GM12878 (cell line): ENCODE measurements around the gene NR1H4.

ENCODE experiments used
- CBX5 ChIP-seq: sonication (generic); IDR thresholded peaks from 2 replicates; pipeline ENCODE4 v1.6.1; 2016; ENCODE audit warnings: low read depth, moderate library complexity, mild to moderate bottlenecking, inconsistent platforms
- POLR2A ChIP-seq: IDR thresholded peaks from 2 replicates; pipeline ENCODE4 v1.6.1; 2011; ENCODE audit warnings: low read depth, mild to moderate bottlenecking, low read length
- POLR2AphosphoS5 ChIP-seq: IDR thresholded peaks from 2 replicates; pipeline ENCODE4 v1.6.1; 2011; ENCODE audit warnings: mild to moderate bottlenecking, low read length, inconsistent platforms
- SP1 ChIP-seq: IDR thresholded peaks from one replicate; pipeline ENCODE4 v1.6.1; 2011; ENCODE audit warnings: low read depth, low read length
- ZNF274 ChIP-seq: IDR thresholded peaks from one replicate; pipeline ENCODE4 v1.8.0; 2011; ENCODE audit not compliant: insufficient read length, insufficient read depth
- TF ChIP-seq, protein P1 (sequence below), 3 experiments: IDR thresholded peaks in 2 of 3; conservative IDR thresholded peaks in 1 of 3; 2 replicates each; pipeline ENCODE4 v1.5.1; 2011; ENCODE audit warnings: low read depth in 3 of 3, low read length in 3 of 3, mild to moderate bottlenecking in 3 of 3, control low read depth in 2 of 3, moderate library complexity in 2 of 3, inconsistent platforms in 1 of 3, mixed read lengths in 1 of 3; ENCODE audit not compliant: control insufficient read depth in 2 of 3, insufficient read depth in 1 of 3; ENCODE audit errors: extremely low read depth in 1 of 3
- TF ChIP-seq, protein P2 (sequence below): IDR thresholded peaks from 2 replicates; pipeline ENCODE4 v1.6.1; 2012; ENCODE audit warnings: low read depth, low read length, improper control_type of control experiment
- TF ChIP-seq, protein P3 (sequence below): IDR thresholded peaks from 2 replicates; pipeline ENCODE4 v1.6.1; 2012; ENCODE audit warnings: low read depth, low read length, improper control_type of control experiment
- TF ChIP-seq, protein P4 (sequence below): IDR thresholded peaks from 2 replicates; pipeline ENCODE4 v1.6.1; 2012; ENCODE audit warnings: low read length, inconsistent platforms
- TF ChIP-seq, protein P5 (sequence below): IDR thresholded peaks from 2 replicates; pipeline ENCODE4 v1.6.1; 2012; ENCODE audit warnings: mild to moderate bottlenecking, low read depth, low read length

DNA sequence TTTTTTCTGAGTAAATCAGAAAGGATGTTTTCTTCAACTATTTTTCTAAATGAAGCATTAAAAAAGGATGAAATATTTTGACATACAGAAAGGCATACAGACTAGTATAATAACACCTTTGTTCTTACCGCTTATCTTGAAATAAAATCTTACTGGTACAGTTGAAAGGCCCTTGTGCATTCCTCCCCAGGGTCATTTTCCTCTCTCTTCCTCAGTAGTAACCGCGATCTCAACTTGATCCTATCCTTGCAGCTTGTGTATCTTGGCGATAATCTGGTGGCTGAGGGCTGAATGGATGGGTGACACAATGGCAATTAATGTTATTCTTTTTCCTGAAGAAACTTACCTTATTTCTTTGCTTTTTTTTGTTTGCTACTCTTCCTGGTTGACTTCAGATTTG, 118.3 kb downstream of the NR1H4 start:
- TF ChIP-seq, protein P1, sequence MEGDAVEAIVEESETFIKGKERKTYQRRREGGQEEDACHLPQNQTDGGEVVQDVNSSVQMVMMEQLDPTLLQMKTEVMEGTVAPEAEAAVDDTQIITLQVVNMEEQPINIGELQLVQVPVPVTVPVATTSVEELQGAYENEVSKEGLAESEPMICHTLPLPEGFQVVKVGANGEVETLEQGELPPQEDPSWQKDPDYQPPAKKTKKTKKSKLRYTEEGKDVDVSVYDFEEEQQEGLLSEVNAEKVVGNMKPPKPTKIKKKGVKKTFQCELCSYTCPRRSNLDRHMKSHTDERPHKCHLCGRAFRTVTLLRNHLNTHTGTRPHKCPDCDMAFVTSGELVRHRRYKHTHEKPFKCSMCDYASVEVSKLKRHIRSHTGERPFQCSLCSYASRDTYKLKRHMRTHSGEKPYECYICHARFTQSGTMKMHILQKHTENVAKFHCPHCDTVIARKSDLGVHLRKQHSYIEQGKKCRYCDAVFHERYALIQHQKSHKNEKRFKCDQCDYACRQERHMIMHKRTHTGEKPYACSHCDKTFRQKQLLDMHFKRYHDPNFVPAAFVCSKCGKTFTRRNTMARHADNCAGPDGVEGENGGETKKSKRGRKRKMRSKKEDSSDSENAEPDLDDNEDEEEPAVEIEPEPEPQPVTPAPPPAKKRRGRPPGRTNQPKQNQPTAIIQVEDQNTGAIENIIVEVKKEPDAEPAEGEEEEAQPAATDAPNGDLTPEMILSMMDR (IDR thresholded peaks at IDR 0.05 in 2 of 3, conservative IDR thresholded peaks at IDR 0.05 in 1 of 3; ENCODE audit: control insufficient read depth in 2 of 3, extremely low read depth in 1 of 3, insufficient read depth in 1 of 3, low read depth in 3 of 3, low read length in 3 of 3): no peak
- TF ChIP-seq POLR2A (no peak), CBX5 (no peak), ZNF274 (no peak), POLR2AphosphoS5 (no peak), SP1 (no peak)
- TF ChIP-seq, protein P2, sequence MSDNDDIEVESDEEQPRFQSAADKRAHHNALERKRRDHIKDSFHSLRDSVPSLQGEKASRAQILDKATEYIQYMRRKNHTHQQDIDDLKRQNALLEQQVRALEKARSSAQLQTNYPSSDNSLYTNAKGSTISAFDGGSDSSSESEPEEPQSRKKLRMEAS: no peak
- TF ChIP-seq, protein P3, sequence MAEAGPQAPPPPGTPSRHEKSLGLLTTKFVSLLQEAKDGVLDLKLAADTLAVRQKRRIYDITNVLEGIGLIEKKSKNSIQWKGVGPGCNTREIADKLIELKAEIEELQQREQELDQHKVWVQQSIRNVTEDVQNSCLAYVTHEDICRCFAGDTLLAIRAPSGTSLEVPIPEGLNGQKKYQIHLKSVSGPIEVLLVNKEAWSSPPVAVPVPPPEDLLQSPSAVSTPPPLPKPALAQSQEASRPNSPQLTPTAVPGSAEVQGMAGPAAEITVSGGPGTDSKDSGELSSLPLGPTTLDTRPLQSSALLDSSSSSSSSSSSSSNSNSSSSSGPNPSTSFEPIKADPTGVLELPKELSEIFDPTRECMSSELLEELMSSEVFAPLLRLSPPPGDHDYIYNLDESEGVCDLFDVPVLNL: no peak
- TF ChIP-seq, protein P4, sequence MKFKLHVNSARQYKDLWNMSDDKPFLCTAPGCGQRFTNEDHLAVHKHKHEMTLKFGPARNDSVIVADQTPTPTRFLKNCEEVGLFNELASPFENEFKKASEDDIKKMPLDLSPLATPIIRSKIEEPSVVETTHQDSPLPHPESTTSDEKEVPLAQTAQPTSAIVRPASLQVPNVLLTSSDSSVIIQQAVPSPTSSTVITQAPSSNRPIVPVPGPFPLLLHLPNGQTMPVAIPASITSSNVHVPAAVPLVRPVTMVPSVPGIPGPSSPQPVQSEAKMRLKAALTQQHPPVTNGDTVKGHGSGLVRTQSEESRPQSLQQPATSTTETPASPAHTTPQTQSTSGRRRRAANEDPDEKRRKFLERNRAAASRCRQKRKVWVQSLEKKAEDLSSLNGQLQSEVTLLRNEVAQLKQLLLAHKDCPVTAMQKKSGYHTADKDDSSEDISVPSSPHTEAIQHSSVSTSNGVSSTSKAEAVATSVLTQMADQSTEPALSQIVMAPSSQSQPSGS: no peak
- TF ChIP-seq, protein P5, sequence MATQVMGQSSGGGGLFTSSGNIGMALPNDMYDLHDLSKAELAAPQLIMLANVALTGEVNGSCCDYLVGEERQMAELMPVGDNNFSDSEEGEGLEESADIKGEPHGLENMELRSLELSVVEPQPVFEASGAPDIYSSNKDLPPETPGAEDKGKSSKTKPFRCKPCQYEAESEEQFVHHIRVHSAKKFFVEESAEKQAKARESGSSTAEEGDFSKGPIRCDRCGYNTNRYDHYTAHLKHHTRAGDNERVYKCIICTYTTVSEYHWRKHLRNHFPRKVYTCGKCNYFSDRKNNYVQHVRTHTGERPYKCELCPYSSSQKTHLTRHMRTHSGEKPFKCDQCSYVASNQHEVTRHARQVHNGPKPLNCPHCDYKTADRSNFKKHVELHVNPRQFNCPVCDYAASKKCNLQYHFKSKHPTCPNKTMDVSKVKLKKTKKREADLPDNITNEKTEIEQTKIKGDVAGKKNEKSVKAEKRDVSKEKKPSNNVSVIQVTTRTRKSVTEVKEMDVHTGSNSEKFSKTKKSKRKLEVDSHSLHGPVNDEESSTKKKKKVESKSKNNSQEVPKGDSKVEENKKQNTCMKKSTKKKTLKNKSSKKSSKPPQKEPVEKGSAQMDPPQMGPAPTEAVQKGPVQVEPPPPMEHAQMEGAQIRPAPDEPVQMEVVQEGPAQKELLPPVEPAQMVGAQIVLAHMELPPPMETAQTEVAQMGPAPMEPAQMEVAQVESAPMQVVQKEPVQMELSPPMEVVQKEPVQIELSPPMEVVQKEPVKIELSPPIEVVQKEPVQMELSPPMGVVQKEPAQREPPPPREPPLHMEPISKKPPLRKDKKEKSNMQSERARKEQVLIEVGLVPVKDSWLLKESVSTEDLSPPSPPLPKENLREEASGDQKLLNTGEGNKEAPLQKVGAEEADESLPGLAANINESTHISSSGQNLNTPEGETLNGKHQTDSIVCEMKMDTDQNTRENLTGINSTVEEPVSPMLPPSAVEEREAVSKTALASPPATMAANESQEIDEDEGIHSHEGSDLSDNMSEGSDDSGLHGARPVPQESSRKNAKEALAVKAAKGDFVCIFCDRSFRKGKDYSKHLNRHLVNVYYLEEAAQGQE: no peak
